NT2/D1 (cell line): ENCODE measurements around the gene TMEM175.

Source experiments
- SUZ12 ChIP-seq: IDR thresholded peaks from 2 replicates; pipeline ENCODE4 v1.6.1; 2011; ENCODE audit not compliant: insufficient read length, insufficient read depth; ENCODE audit errors: extremely low read depth
- YY1 ChIP-seq: IDR thresholded peaks from 2 replicates; pipeline ENCODE4 v1.6.1; 2011; ENCODE audit not compliant: insufficient read length, insufficient read depth
- ZNF274 ChIP-seq: IDR thresholded peaks from 2 replicates; pipeline ENCODE4 v1.6.1; 2011; ENCODE audit warnings: mild to moderate bottlenecking, low read depth, low read length

DNA sequence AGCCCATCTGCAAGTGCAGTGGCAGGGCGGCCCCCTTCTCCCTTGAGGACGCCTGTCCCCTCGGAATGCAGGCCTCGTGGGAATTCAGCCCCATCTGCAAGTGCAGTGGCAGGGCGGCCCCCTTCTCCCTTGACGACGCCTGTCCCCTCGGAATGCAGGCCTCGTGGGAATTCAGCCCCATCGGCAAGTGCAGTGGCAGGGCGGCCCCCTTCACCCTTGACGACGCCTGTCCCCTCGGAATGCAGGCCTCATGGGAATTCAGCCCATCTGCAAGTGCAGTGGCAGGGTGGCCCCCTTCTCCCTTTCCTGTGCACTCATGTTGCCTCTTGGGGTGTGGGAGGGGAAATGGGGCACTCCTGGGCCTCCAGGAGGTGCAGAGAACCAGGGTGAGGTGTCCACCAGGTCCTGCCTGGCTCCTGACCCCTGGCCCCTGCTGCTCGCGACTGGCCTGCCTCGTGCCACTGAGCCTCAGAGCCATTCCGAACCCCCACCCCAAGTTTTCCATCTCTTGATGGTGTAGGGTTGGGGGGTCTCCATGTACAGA is 67.7 kb downstream of the TMEM175 start:
- TF ChIP-seq YY1 (no peak), SUZ12 (no peak), ZNF274 (no peak)
